ENCODE results near the gene CBLL2.
"Not testable (repeated sequence)": the region's sequence is repeated elsewhere in the genome, so short reads cannot be mapped to it uniquely, and the experiment has no call there.

The CBLL2 gene

GRCh38 chrX:22268706-22269105 lies 4.0 kb upstream of the CBLL2 start:
- H3K4me1 ChIP-seq (ENCODE audit: insufficient read depth, insufficient read length) = no peaks in the 10 kb centered on the region
- TF ChIP-seq SUZ12 (IDR thresholded peaks at IDR 0.05; ENCODE audit: extremely low read depth, insufficient read depth, insufficient read length) = no peak
- TF ChIP-seq ZNF274 (IDR thresholded peaks at IDR 0.05; ENCODE audit: low read depth, low read length) = no peak
- no peak for TF ChIP-seq YY1 (IDR thresholded peaks at IDR 0.05; ENCODE audit: insufficient read depth, insufficient read length)
- H3K9me3 ChIP-seq (ENCODE audit: insufficient read depth, low read length) = no peaks in the 10 kb centered on the region
- no peak for DNase-seq (ENCODE audit: low read depth, low spot score)
- H3K9ac ChIP-seq (ENCODE audit: insufficient read length, low read depth) = no peak overlapping the region
- no peaks in the 10 kb centered on the region for H3K36me3 ChIP-seq (ENCODE audit: insufficient read depth, insufficient read length, low read length)
- H3K27me3 ChIP-seq (ENCODE audit: insufficient read depth, insufficient read length) = no peaks in the 10 kb centered on the region
- H3K4me3 ChIP-seq (ENCODE audit: insufficient read length, low read depth) = no peak overlapping the region

GRCh38 chrX:22273714-22274317 lies 1.1 kb downstream of the CBLL2 start:
- H3K4me3 ChIP-seq (ENCODE audit: insufficient read length, low read depth) = no peak overlapping the region
- no peak for DNase-seq (ENCODE audit: low read depth, low spot score)
- H3K36me3 ChIP-seq (ENCODE audit: insufficient read depth, insufficient read length, low read length) = no peaks in the 10 kb centered on the region
- no peak overlapping the region for H3K9ac ChIP-seq (ENCODE audit: insufficient read length, low read depth)
- no peak for TF ChIP-seq ZNF274 (IDR thresholded peaks at IDR 0.05; ENCODE audit: low read depth, low read length)
- TF ChIP-seq YY1 (IDR thresholded peaks at IDR 0.05; ENCODE audit: insufficient read depth, insufficient read length) = no peak
- no peak for TF ChIP-seq SUZ12 (IDR thresholded peaks at IDR 0.05; ENCODE audit: extremely low read depth, insufficient read depth, insufficient read length)
- H3K9me3 ChIP-seq (ENCODE audit: insufficient read depth, low read length) = no peaks in the 10 kb centered on the region
- no peaks in the 10 kb centered on the region for H3K4me1 ChIP-seq (ENCODE audit: insufficient read depth, insufficient read length)
- no peaks in the 10 kb centered on the region for H3K27me3 ChIP-seq (ENCODE audit: insufficient read depth, insufficient read length)

DNA sequence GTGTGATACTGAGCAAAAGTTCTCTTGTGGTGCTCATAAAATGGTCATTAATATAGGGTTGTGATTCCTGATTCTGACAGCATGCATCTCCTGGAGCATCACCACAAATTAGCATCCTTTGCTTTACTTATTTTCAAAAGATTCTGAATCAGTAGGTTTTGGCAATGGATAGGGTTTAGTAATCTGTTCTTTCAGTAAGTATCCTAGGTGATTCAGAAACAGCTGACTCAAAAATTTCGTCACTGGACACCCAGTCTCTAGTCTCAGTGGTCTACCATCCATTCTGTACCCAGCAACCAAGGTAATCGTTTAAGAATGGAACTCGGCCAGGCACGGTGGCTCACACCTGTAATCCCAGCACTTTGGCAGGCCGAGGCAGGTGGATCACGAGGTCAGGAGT lies 4.1 kb downstream of the CBLL2 start:
- Histone ChIP-seq H3K4me3 (ENCODE audit: insufficient read length, low read depth) (no peak overlapping the region), H3K27me3 (ENCODE audit: insufficient read depth, insufficient read length) (no peaks in the 10 kb centered on the region), H3K36me3 (ENCODE audit: insufficient read depth, insufficient read length, low read length) (no peaks in the 10 kb centered on the region), H3K9me3 (ENCODE audit: insufficient read depth, low read length) (no peaks in the 10 kb centered on the region), H3K9ac (ENCODE audit: insufficient read length, low read depth) (no peak overlapping the region), H3K4me1 (ENCODE audit: insufficient read depth, insufficient read length) (no peaks in the 10 kb centered on the region)
- TF ChIP-seq SUZ12 (IDR thresholded peaks at IDR 0.05; ENCODE audit: extremely low read depth, insufficient read depth, insufficient read length) = no peak
- TF ChIP-seq ZNF274 (IDR thresholded peaks at IDR 0.05; ENCODE audit: low read depth, low read length) = no peak
- no peak for TF ChIP-seq YY1 (IDR thresholded peaks at IDR 0.05; ENCODE audit: insufficient read depth, insufficient read length)
- DNase-seq (ENCODE audit: low read depth, low spot score) = no peak

DNA sequence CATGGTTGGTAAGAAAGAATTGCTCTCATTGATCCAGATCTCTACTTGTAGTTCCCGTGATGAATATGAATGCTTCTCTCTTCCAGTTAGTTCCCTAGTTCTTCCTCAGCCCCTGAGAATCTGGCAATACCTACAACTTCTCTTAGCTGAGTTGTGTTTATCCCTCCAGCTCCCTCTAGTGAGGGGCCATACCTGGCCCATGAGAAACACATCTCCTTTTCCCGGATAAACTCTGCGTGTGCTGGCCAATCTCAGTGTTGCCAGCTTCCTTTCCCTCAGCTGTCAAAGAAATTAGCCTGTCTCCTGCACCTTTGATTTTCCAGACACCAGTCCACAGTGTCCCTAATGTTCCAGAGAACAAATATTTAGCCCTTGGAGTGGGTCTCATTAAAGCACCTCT lies 5.7 kb downstream of the CBLL2 start:
- DNase-seq (ENCODE audit: low read depth, low spot score) = no peak
- H3K36me3 ChIP-seq (ENCODE audit: insufficient read depth, insufficient read length, low read length) = no peaks in the 10 kb centered on the region
- H3K9me3 ChIP-seq (ENCODE audit: insufficient read depth, low read length) = no peaks in the 10 kb centered on the region
- no peaks in the 10 kb centered on the region for H3K4me1 ChIP-seq (ENCODE audit: insufficient read depth, insufficient read length)
- no peaks in the 10 kb centered on the region for H3K27me3 ChIP-seq (ENCODE audit: insufficient read depth, insufficient read length)
- no peak overlapping the region for H3K9ac ChIP-seq (ENCODE audit: insufficient read length, low read depth)
- TF ChIP-seq YY1 (IDR thresholded peaks at IDR 0.05; ENCODE audit: insufficient read depth, insufficient read length) (no peak), SUZ12 (IDR thresholded peaks at IDR 0.05; ENCODE audit: extremely low read depth, insufficient read depth, insufficient read length) (no peak), ZNF274 (IDR thresholded peaks at IDR 0.05; ENCODE audit: low read depth, low read length) (no peak)
- no peak overlapping the region for H3K4me3 ChIP-seq (ENCODE audit: insufficient read length, low read depth)

DNA sequence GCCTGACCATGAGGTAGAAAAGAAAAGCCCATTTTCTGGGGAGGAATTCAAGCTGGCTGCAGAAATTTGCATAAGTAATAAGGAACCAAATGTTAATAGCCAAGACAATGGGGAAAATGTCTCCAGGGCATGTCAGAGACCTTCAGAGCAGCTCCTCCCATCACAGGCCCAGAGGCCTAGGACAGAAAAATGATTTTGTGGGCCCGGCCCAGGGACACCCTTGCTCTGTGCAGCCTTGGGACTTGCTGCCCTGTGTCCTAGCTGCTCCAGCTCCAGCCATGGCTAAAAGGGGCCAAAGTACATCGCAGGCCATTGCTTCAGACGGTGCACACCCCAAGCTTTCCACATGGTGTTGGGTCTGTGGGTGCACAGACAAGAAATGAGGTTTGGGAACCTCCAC lies 16.5 kb downstream of the CBLL2 start:
- H3K4me3 ChIP-seq (ENCODE audit: insufficient read length, low read depth); H3K36me3 ChIP-seq (ENCODE audit: insufficient read depth, insufficient read length, low read length); H3K4me1 ChIP-seq (ENCODE audit: insufficient read depth, insufficient read length); H3K9ac ChIP-seq (ENCODE audit: insufficient read length, low read depth); H3K27me3 ChIP-seq (ENCODE audit: insufficient read depth, insufficient read length); DNase-seq (ENCODE audit: low read depth, low spot score): not testable (repeated sequence)
- H3K9me3 ChIP-seq (ENCODE audit: insufficient read depth, low read length) = peaks cover 13% of the 10 kb centered on the region; the same call in 1 of the 2 replicates

DNA sequence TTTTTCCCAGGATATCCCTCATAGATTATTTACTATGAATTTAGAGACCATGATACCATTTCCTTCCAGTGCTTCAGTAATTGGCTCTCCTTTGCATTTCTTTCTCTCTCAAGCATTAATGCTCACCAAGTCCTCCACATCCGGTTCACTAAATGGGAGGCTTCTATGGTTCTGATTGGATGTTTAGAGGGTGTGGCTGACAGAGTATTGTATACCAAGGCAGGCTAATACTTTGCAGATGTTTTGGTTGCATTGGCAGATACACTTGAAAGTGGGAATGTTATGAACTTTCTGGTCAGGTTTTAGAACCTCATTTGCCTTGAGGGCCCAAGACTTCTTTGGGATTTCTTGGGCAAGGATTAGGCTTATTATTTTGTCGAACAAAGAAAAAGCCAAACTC lies 24.2 kb downstream of the CBLL2 start:
- Histone ChIP-seq H3K9me3 (ENCODE audit: insufficient read depth, low read length) (no peaks in the 10 kb centered on the region), H3K4me1 (ENCODE audit: insufficient read depth, insufficient read length) (peaks cover 2% of the 10 kb centered on the region), H3K36me3 (ENCODE audit: insufficient read depth, insufficient read length, low read length) (no peaks in the 10 kb centered on the region), H3K27me3 (ENCODE audit: insufficient read depth, insufficient read length) (no peaks in the 10 kb centered on the region), H3K4me3 (ENCODE audit: insufficient read length, low read depth) (no peak overlapping the region), H3K9ac (ENCODE audit: insufficient read length, low read depth) (no peak overlapping the region)
- TF ChIP-seq SUZ12 (IDR thresholded peaks at IDR 0.05; ENCODE audit: extremely low read depth, insufficient read depth, insufficient read length) (no peak), ZNF274 (IDR thresholded peaks at IDR 0.05; ENCODE audit: low read depth, low read length) (no peak), YY1 (IDR thresholded peaks at IDR 0.05; ENCODE audit: insufficient read depth, insufficient read length) (no peak)
- no peak for DNase-seq (ENCODE audit: low read depth, low spot score)

DNA sequence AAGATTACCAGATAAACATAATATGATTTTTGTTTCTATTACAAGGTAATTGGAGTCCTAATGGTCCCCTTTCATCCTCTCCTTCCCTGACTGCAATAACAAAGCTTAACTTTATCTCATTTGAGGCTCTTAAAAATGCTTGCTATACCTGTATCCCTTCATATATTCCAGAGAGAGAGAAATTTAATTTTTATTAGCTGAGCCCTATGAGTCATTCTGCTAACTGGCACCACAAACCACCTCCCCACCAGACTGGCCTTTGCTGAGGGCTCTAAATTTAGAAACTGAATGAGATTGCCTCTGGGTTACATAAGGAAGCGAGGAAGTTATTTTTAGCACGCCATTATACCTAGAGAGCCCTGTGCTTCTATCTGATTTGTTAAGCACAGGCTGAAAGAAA lies 27.4 kb downstream of the CBLL2 start:
- TF ChIP-seq SUZ12 (IDR thresholded peaks at IDR 0.05; ENCODE audit: extremely low read depth, insufficient read depth, insufficient read length) = no peak
- no peak for TF ChIP-seq YY1 (IDR thresholded peaks at IDR 0.05; ENCODE audit: insufficient read depth, insufficient read length)
- TF ChIP-seq ZNF274 (IDR thresholded peaks at IDR 0.05; ENCODE audit: low read depth, low read length) = no peak
- no peak overlapping the region for H3K4me3 ChIP-seq (ENCODE audit: insufficient read length, low read depth)

DNA sequence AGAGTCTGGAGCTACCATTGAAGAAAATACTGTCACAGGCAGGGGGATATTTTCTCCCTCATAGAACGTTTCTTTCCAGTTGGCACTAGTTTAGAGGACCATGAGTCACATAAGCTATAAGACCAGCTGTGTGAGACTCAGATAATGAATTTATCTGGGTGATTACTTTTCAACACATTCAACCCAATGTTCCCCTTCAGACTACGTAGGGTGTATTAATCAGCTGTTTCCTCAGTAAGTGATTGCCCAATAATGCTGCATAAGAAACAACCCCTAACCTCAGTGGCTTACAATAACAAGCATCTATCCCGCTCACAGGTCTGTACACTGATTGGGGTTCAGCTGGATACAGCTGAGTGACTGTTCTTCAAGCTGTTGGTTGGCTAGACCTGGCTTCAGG lies 38.1 kb downstream of the CBLL2 start:
- Histone ChIP-seq H3K9ac (ENCODE audit: insufficient read length, low read depth) (no peak overlapping the region), H3K4me1 (ENCODE audit: insufficient read depth, insufficient read length) (no peaks in the 10 kb centered on the region), H3K36me3 (ENCODE audit: insufficient read depth, insufficient read length, low read length) (no peaks in the 10 kb centered on the region), H3K4me3 (ENCODE audit: insufficient read length, low read depth) (no peak overlapping the region), H3K27me3 (ENCODE audit: insufficient read depth, insufficient read length) (no peaks in the 10 kb centered on the region), H3K9me3 (ENCODE audit: insufficient read depth, low read length) (no peaks in the 10 kb centered on the region)
- TF ChIP-seq ZNF274 (IDR thresholded peaks at IDR 0.05; ENCODE audit: low read depth, low read length) = no peak
- TF ChIP-seq SUZ12 (IDR thresholded peaks at IDR 0.05; ENCODE audit: extremely low read depth, insufficient read depth, insufficient read length) = no peak
- no peak for TF ChIP-seq YY1 (IDR thresholded peaks at IDR 0.05; ENCODE audit: insufficient read depth, insufficient read length)
- DNase-seq (ENCODE audit: low read depth, low spot score) = no peak

More for the DNA sequence above, 27.4 kb downstream of the CBLL2 start:
- Histone ChIP-seq H3K27me3 (ENCODE audit: insufficient read depth, insufficient read length) (no peaks in the 10 kb centered on the region), H3K4me1 (ENCODE audit: insufficient read depth, insufficient read length) (peaks cover 2% of the 10 kb centered on the region), H3K36me3 (ENCODE audit: insufficient read depth, insufficient read length, low read length) (no peaks in the 10 kb centered on the region), H3K9me3 (ENCODE audit: insufficient read depth, low read length) (no peaks in the 10 kb centered on the region), H3K9ac (ENCODE audit: insufficient read length, low read depth) (no peak overlapping the region)
- no peak for DNase-seq (ENCODE audit: low read depth, low spot score)

All from NT2/D1 (cell line).